ENCODE measurements around the gene FAF1. TPM values are rescaled to one million over a fixed set of nuclear protein-coding genes. Genes with fewer than 3 reads are reported as not detected.

The FAF1 gene
- total and polyA plus RNA-seq, 2 of the 8 experiments (the other 6 are each of a cell fraction or from before 2014, with no cell fraction given), result 10.8 to 65.9 TPM

DNA sequence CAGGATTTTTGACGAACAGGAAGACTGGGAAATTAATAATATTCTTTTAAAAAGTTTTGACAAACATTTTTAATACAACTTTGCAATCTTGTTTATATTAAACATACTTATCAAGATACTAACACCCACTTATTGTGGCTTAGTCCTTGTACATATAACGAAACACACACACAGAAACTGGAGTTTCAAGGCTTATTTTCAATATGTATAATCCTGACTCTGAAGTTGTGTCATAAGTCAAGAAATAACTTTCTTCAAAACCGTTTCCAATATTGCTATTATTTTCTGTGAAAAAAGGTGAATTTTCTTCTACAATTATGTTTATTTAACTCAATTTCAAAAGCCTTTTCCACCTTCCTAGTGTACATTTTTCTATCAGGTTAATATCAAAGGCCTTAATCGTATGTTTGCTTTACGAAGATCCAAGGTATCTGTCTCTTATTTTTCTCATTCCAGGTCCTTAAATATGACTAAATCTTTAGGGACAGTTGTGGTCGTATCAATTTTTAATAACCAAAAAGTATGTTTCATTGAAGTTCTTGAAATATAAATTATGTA is 11.8 kb upstream of the FAF1 start (continued):
- no peak for TF ChIP-seq FOSL1 (IDR thresholded peaks at IDR 0.05; ENCODE audit: insufficient read depth, low read depth, low read length)
- TF ChIP-seq SIN3A (conservative IDR thresholded peaks at IDR 0.05 in 1 of 2, IDR thresholded peaks at IDR 0.05 in 1 of 2; ENCODE audit: low read depth in 1 of 2, low read length in 2 of 2), result no peak
- no peak for TF ChIP-seq POLR2AphosphoS5 (IDR thresholded peaks at IDR 0.05; ENCODE audit: low read depth, low read length)
- TF ChIP-seq, protein P1, sequence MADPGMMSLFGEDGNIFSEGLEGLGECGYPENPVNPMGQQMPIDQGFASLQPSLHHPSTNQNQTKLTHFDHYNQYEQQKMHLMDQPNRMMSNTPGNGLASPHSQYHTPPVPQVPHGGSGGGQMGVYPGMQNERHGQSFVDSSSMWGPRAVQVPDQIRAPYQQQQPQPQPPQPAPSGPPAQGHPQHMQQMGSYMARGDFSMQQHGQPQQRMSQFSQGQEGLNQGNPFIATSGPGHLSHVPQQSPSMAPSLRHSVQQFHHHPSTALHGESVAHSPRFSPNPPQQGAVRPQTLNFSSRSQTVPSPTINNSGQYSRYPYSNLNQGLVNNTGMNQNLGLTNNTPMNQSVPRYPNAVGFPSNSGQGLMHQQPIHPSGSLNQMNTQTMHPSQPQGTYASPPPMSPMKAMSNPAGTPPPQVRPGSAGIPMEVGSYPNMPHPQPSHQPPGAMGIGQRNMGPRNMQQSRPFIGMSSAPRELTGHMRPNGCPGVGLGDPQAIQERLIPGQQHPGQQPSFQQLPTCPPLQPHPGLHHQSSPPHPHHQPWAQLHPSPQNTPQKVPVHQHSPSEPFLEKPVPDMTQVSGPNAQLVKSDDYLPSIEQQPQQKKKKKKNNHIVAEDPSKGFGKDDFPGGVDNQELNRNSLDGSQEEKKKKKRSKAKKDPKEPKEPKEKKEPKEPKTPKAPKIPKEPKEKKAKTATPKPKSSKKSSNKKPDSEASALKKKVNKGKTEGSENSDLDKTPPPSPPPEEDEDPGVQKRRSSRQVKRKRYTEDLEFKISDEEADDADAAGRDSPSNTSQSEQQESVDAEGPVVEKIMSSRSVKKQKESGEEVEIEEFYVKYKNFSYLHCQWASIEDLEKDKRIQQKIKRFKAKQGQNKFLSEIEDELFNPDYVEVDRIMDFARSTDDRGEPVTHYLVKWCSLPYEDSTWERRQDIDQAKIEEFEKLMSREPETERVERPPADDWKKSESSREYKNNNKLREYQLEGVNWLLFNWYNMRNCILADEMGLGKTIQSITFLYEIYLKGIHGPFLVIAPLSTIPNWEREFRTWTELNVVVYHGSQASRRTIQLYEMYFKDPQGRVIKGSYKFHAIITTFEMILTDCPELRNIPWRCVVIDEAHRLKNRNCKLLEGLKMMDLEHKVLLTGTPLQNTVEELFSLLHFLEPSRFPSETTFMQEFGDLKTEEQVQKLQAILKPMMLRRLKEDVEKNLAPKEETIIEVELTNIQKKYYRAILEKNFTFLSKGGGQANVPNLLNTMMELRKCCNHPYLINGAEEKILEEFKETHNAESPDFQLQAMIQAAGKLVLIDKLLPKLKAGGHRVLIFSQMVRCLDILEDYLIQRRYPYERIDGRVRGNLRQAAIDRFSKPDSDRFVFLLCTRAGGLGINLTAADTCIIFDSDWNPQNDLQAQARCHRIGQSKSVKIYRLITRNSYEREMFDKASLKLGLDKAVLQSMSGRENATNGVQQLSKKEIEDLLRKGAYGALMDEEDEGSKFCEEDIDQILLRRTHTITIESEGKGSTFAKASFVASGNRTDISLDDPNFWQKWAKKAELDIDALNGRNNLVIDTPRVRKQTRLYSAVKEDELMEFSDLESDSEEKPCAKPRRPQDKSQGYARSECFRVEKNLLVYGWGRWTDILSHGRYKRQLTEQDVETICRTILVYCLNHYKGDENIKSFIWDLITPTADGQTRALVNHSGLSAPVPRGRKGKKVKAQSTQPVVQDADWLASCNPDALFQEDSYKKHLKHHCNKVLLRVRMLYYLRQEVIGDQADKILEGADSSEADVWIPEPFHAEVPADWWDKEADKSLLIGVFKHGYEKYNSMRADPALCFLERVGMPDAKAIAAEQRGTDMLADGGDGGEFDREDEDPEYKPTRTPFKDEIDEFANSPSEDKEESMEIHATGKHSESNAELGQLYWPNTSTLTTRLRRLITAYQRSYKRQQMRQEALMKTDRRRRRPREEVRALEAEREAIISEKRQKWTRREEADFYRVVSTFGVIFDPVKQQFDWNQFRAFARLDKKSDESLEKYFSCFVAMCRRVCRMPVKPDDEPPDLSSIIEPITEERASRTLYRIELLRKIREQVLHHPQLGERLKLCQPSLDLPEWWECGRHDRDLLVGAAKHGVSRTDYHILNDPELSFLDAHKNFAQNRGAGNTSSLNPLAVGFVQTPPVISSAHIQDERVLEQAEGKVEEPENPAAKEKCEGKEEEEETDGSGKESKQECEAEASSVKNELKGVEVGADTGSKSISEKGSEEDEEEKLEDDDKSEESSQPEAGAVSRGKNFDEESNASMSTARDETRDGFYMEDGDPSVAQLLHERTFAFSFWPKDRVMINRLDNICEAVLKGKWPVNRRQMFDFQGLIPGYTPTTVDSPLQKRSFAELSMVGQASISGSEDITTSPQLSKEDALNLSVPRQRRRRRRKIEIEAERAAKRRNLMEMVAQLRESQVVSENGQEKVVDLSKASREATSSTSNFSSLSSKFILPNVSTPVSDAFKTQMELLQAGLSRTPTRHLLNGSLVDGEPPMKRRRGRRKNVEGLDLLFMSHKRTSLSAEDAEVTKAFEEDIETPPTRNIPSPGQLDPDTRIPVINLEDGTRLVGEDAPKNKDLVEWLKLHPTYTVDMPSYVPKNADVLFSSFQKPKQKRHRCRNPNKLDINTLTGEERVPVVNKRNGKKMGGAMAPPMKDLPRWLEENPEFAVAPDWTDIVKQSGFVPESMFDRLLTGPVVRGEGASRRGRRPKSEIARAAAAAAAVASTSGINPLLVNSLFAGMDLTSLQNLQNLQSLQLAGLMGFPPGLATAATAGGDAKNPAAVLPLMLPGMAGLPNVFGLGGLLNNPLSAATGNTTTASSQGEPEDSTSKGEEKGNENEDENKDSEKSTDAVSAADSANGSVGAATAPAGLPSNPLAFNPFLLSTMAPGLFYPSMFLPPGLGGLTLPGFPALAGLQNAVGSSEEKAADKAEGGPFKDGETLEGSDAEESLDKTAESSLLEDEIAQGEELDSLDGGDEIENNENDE (IDR thresholded peaks at IDR 0.05; ENCODE audit: insufficient replicate concordance, low read length), result no peak
- no peak for TF ChIP-seq KDM4A (IDR thresholded peaks at IDR 0.05; ENCODE audit: low read depth, low read length, severe bottlenecking)
- no peak for TF ChIP-seq CEBPB (IDR thresholded peaks at IDR 0.05; ENCODE audit: low read depth, low read length)
- no peak for TF ChIP-seq EP300 (IDR thresholded peaks at IDR 0.05; ENCODE audit: borderline replicate concordance in 1 of 2, low read depth in 2 of 2, low read length in 2 of 2)
- no peak for TF ChIP-seq GTF2F1 (IDR thresholded peaks at IDR 0.05; ENCODE audit: borderline replicate concordance, low read depth, low read length)

Measured in H1 (cell line).